ENCODE results near the gene LSAMP. TPM values are rescaled to one million over a fixed set of nuclear protein-coding genes. Genes with fewer than 3 reads are reported as not detected.

Gene LSAMP
- total and polyA plus RNA-seq, 2 experiments from 2014 or later = 2.0 to 2.9 TPM

- Histone ChIP-seq H3K9me2 (ENCODE audit: insufficient read depth) (no peaks in the 10 kb centered on the region), H3K36me3 (ENCODE audit: insufficient read depth) (no peaks in the 10 kb centered on the region), H3K27ac (ENCODE audit: low read depth) (no peak overlapping the region), H3K79me2 (replicated peaks; ENCODE audit: insufficient read depth) (no peaks in the 10 kb centered on the region), H3F3A (replicated peaks; ENCODE audit: low read depth) (no peaks in the 10 kb centered on the region), H3K4me1 (ENCODE audit: insufficient read depth) (peaks cover 17% of the 10 kb centered on the region), H3K27me3 (ENCODE audit: insufficient read depth) (peaks cover 22% of the 10 kb centered on the region), H4K20me1 (replicated peaks; ENCODE audit: insufficient read depth) (no peaks in the 10 kb centered on the region), H3K4me3 (no peak overlapping the region), H2AFZ (no peak overlapping the region), H3K4me2 (no peak overlapping the region)
- no peak for TF ChIP-seq ETS1 (IDR thresholded peaks at IDR 0.05)
- TF ChIP-seq JUNB (IDR thresholded peaks at IDR 0.05; ENCODE audit: unreplicated experiment) = no peak
- TF ChIP-seq ZNF114 (CRISPR knock-in tag; IDR thresholded peaks at IDR 0.05) = no peak
- no peak for TF ChIP-seq REST (IDR thresholded peaks at IDR 0.05; ENCODE audit: unreplicated experiment)
- no peak for TF ChIP-seq CREB1 (CRISPR knock-in tag; IDR thresholded peaks at IDR 0.05; ENCODE audit: low read depth)
- no peak for TF ChIP-seq ZNF331 (CRISPR knock-in tag; IDR thresholded peaks at IDR 0.05; ENCODE audit: low read depth)
- TF ChIP-seq EZH2phosphoT487 (IDR thresholded peaks at IDR 0.05; ENCODE audit: unreplicated experiment) = no peak
- TF ChIP-seq NANOG (IDR thresholded peaks at IDR 0.05; ENCODE audit: borderline replicate concordance) = no peak
- TF ChIP-seq STAT1 (IDR thresholded peaks at IDR 0.05; ENCODE audit: unreplicated experiment) = no peak
- no peak for TF ChIP-seq EZH2 (IDR thresholded peaks at IDR 0.05; ENCODE audit: low read depth, unreplicated experiment)
- no peak for TF ChIP-seq ZNF462 (CRISPR knock-in tag; IDR thresholded peaks at IDR 0.05)
- no peak for TF ChIP-seq POLR2AphosphoS5 (IDR thresholded peaks at IDR 0.05; ENCODE audit: low read depth)
- H3K27ac Mint-ChIP-seq = no peak overlapping the region
- DNase-seq (ENCODE audit: low spot score) (no peak), ATAC-seq (no peak)
- no peaks in the 10 kb centered on the region for H3K9me3 Mint-ChIP-seq
- no peaks in the 10 kb centered on the region for H3K36me3 Mint-ChIP-seq (ENCODE audit: low read depth)
- H3K4me3 Mint-ChIP-seq = no peak overlapping the region
- peaks cover 36% of the 10 kb centered on the region for H3K4me1 Mint-ChIP-seq
- peaks cover 14% of the 10 kb centered on the region for H3K27me3 Mint-ChIP-seq (ENCODE audit: insufficient read depth, low read depth, poor library complexity)
These were observed 3.6 kb downstream of the LSAMP start for GRCh38 chr3:116441652-116442051.
